ENCODE results near the gene SP110. TPM values are rescaled to one million over a fixed set of nuclear protein-coding genes. Genes with fewer than 3 reads are reported as not detected.

Gene SP110
- total RNA-seq, 1 donor from 2014 or later = 68.1 TPM

DNA sequence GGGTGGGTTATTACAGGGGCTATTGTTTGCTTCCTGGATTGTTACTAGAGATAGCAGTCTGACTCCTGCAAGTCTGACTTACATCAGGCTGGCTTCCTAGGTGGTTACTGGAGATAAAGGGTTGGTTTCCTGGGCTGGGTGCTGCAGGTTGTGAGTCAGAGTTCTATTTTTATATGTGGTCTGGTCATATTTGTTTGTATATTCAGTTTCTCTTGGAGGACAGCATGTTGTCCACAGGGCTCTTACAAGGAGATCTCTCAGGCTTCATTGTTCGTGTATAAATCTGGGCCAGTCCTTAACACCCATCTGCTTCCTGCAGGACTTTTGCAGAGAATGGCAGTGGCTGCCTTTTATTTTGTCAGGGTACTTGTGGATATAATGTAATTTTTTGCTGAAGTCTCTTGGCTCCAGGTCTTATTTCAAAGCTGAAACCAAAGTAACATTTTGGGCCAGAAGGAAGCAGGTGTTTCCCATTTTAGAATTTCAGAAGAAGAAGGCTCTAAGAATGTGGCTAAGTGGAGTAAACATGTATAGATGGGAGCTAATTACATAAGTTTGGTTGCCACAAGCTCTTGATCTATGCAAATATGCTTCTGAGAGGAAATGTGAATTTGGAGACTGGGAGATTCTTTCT, 85.2 kb downstream of the SP110 start:
- intact Hi-C loops (cut with DNase I) = no loop called here
- Histone ChIP-seq H3K27me3 (ENCODE audit: low read depth) (no peaks in the 10 kb centered on the region), H3K4me3 (no peak overlapping the region), H3K4me1 (peaks cover 7% of the 10 kb centered on the region), H3K27ac (no peak overlapping the region), H3K9me3 (peaks cover 10% of the 10 kb centered on the region), H3K36me3 (no peaks in the 10 kb centered on the region)
- DNase-seq (no peak), ATAC-seq (no peak)
- TF ChIP-seq, protein P1, sequence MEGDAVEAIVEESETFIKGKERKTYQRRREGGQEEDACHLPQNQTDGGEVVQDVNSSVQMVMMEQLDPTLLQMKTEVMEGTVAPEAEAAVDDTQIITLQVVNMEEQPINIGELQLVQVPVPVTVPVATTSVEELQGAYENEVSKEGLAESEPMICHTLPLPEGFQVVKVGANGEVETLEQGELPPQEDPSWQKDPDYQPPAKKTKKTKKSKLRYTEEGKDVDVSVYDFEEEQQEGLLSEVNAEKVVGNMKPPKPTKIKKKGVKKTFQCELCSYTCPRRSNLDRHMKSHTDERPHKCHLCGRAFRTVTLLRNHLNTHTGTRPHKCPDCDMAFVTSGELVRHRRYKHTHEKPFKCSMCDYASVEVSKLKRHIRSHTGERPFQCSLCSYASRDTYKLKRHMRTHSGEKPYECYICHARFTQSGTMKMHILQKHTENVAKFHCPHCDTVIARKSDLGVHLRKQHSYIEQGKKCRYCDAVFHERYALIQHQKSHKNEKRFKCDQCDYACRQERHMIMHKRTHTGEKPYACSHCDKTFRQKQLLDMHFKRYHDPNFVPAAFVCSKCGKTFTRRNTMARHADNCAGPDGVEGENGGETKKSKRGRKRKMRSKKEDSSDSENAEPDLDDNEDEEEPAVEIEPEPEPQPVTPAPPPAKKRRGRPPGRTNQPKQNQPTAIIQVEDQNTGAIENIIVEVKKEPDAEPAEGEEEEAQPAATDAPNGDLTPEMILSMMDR (IDR thresholded peaks at IDR 0.05) = no peak

DNA sequence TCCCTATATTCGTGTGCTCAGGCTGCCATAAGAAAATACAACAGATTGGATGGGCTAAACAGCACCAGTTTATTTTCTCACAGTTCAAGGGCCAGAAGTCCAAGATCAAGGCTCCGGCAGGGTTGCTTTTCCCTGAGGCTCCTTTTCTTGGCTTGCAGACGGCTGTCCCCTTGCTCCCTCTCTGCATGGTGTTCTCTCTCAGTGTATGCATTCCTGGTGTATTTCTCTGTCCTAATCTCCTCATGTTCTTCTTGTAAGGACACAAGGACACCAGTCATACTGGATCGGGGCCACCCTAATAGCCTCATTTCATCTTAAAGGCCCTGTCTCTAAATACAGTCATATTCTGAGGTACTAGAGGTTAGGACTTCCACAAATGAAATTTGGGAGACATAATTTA, 88.4 kb downstream of the SP110 start:
- Histone ChIP-seq H3K4me1 (peaks cover 28% of the 10 kb centered on the region), H3K9me3 (peaks cover 10% of the 10 kb centered on the region), H3K27ac (peak overlapping the region; percentile 74), H3K36me3 (no peaks in the 10 kb centered on the region), H3K4me3 (no peak overlapping the region), H3K27me3 (ENCODE audit: low read depth) (no peaks in the 10 kb centered on the region)
- peak in 1 of 2 donors; percentile 7 for ATAC-seq
- TF ChIP-seq, protein P1 (IDR thresholded peaks at IDR 0.05) = no peak
- DNase-seq = no peak
- intact Hi-C loops (cut with DNase I) = no loop called here

DNA sequence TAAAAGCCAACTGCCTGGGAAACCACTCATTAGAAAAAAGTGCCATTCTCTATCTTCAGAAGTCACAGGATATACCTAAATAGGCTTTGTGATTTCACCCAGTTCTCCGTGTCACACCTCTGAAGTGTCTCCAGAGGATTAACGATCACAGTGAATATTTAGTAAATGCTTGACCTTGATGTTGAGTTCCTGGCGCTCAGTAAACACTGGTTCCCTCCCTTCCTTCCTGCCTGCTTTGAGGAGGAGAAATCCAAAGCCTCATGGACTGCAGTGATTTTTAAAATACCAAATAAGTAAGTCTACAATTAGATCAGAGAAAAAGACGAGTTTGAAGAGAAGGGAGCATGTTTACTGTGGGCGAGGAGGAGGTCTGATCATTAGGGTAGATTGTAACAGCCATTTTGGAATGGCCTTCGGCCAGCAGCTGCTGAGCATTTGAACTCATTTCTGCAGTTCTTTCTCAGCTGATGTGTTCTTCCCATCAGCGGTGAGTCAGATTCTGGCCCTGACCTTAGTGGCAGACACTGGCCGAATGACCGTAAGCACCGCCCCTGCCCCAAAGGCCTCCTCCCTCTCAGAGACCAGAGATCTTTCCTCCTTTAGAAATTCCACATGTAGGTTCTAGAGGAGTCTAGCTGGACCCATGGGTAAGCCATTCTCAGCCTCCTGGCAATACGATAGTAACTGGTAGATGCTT, 89.0 kb downstream of the SP110 start:
- Histone ChIP-seq H3K9me3 (peaks cover 10% of the 10 kb centered on the region), H3K27me3 (ENCODE audit: low read depth) (no peaks in the 10 kb centered on the region), H3K36me3 (no peaks in the 10 kb centered on the region), H3K27ac (peak overlapping the region; percentile 74), H3K4me1 (peaks cover 28% of the 10 kb centered on the region), H3K4me3 (no peak overlapping the region)
- ATAC-seq (peak; percentile 73 to 74), DNase-seq (no peak)
- intact Hi-C loops (cut with DNase I) = no loop called here
- TF ChIP-seq, protein P1 (IDR thresholded peaks at IDR 0.05) = no peak

DNA sequence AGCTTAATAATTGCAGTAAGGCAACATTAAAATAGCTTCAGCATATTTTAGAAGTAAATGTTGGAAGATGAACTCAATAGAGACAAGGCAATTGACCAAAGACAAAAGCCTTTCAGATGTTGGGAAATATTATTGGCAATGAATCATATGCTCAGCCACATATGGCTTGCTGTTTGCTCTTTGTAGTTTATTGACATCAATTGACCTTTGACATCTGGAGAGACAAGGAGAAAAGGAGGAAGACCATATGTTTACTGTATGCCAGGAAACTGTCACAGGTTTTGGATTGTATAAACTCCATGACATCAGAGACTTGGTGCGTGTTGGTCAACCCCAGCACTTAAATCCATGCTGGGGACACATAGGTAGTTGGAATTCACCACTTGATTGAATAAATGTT, 90.4 kb downstream of the SP110 start:
- ATAC-seq (no peak), DNase-seq (no peak)
- Histone ChIP-seq H3K9me3 (peaks cover 7% of the 10 kb centered on the region), H3K4me3 (no peak overlapping the region), H3K4me1 (peaks cover 36% of the 10 kb centered on the region), H3K27me3 (ENCODE audit: low read depth) (no peaks in the 10 kb centered on the region), H3K27ac (peak overlapping the region; percentile 69), H3K36me3 (no peaks in the 10 kb centered on the region)
- intact Hi-C loops (cut with DNase I) = no loop called here
- TF ChIP-seq, protein P1 (IDR thresholded peaks at IDR 0.05) = no peak

DNA sequence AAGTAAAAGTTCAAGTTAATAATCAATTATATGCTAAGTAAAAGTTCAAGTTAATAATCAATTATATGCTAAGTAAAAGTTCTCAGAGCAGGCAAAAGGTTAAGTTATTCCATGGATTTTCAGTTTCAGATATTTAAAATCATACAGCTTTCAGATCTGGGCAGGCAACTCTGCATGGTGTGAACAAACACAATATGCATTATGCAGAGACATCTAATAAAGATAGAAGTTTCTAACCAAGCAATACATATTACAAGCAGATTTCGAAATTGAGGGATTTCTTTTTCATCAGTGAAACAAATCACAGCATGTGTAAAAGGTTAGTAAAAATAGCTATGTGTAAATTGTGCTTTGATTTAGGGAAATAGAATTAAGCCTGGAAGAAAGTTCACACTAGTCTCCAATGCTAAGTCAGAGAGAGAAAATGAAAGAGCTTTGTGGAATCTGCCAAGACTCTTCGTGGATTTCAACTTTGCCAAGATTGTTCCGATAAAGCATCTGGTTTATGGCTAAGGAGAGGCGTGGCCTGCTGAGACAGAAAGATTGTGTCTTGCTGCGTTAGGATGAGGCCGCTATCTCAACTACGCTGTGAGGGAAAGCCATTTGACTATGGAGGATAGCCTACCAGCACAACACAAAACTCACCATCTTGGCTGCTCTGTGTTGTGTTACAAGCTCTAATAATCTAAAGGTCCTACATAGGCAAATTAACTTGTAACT, 91.0 kb downstream of the SP110 start:
- Histone ChIP-seq H3K36me3 (no peaks in the 10 kb centered on the region), H3K4me1 (peaks cover 36% of the 10 kb centered on the region), H3K9me3 (peaks cover 2% of the 10 kb centered on the region), H3K4me3 (no peak overlapping the region), H3K27ac (peak overlapping the region; percentile 69), H3K27me3 (ENCODE audit: low read depth) (no peaks in the 10 kb centered on the region)
- TF ChIP-seq, protein P1 (IDR thresholded peaks at IDR 0.05) = no peak
- intact Hi-C loops (cut with DNase I) = no loop called here
- DNase-seq = no peak
- ATAC-seq = peak in 1 of 2 donors; percentile 35

Data from lower lobe of right lung (tissue), 2 donors.